ENCODE measurements around the gene SYT5. TPM values are rescaled to one million over a fixed set of nuclear protein-coding genes. Genes with fewer than 3 reads are reported as not detected.
A peak's percentile ranks its signal among the peaks of the same experiment; 100 is the strongest.

SYT5 gene
- polyA plus RNA-seq, 1 donor (not counting 4 experiments of a cell fraction or from before 2014, with no cell fraction given), result 0.33 TPM

DNA sequence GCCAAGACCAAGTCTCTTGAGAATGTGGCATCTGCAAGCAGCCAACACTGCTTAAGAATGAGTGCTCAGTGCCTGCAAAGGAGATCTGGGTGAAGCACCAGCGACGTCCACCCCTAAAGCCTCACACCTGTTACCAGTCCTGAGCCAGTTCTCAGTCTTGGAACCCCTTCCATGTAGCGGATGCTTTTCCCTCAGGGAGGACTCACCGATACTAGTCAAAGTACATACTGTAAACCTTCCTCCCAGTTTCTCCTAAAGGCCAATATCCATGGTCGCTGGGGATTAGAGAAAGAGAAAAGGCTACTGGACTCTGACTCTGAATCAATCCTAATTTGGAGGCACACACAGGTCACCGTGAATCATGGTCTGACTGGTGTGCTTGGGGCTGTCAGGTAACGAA, 33.5 kb upstream of the SYT5 start:
- no peak overlapping the region for H3K4me3 ChIP-seq (ENCODE audit: control insufficient read depth in 2 of 3, extremely low read depth in 1 of 3, insufficient read depth in 2 of 3, low read depth in 1 of 3, low read length in 3 of 3)
- TF ChIP-seq, protein P1, sequence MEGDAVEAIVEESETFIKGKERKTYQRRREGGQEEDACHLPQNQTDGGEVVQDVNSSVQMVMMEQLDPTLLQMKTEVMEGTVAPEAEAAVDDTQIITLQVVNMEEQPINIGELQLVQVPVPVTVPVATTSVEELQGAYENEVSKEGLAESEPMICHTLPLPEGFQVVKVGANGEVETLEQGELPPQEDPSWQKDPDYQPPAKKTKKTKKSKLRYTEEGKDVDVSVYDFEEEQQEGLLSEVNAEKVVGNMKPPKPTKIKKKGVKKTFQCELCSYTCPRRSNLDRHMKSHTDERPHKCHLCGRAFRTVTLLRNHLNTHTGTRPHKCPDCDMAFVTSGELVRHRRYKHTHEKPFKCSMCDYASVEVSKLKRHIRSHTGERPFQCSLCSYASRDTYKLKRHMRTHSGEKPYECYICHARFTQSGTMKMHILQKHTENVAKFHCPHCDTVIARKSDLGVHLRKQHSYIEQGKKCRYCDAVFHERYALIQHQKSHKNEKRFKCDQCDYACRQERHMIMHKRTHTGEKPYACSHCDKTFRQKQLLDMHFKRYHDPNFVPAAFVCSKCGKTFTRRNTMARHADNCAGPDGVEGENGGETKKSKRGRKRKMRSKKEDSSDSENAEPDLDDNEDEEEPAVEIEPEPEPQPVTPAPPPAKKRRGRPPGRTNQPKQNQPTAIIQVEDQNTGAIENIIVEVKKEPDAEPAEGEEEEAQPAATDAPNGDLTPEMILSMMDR (optimal IDR thresholded peaks at IDR 0.05 in 1 of 3, IDR thresholded peaks at IDR 0.05 in 1 of 3, conservative IDR thresholded peaks at IDR 0.05 in 1 of 3; ENCODE audit: extremely low read depth in 1 of 3, insufficient read depth in 2 of 3, low read length in 3 of 3), result no peak
- no peak for TF ChIP-seq EZH2 (IDR thresholded peaks at IDR 0.05; ENCODE audit: low read length)
- H3K27me3 ChIP-seq (ENCODE audit: control insufficient read depth, extremely low read depth, insufficient read depth, low read length), result no peaks in the 10 kb centered on the region
- FAIRE-seq (no peak), DNase-seq (ENCODE audit: low read depth, low spot score) (no peak)
- H3K4me2 ChIP-seq (ENCODE audit: control insufficient read depth, extremely low read depth, insufficient read depth, low read depth, low read length), result no peak overlapping the region
- no peaks in the 10 kb centered on the region for H3K36me3 ChIP-seq (ENCODE audit: control insufficient read depth in 2 of 2, extremely low read depth in 1 of 2, insufficient read depth in 2 of 2, low read length in 2 of 2)
- H4K20me1 ChIP-seq (ENCODE audit: control insufficient read depth, extremely low read depth, insufficient read depth, low read length), result peaks cover 3% of the 10 kb centered on the region
- peaks cover 22% of the 10 kb centered on the region for H3K4me1 ChIP-seq (ENCODE audit: control insufficient read depth, extremely low read depth, insufficient read depth, low read length)
- no peak overlapping the region for H3K27ac ChIP-seq (ENCODE audit: control insufficient read depth, insufficient read depth, low read length)
- H3K79me2 ChIP-seq (ENCODE audit: control insufficient read depth, insufficient read depth, low read length), result no peaks in the 10 kb centered on the region
- H3K9me1 ChIP-seq (ENCODE audit: control insufficient read depth, extremely low read depth, insufficient read depth, low read length), result peaks cover 7% of the 10 kb centered on the region
- no peak overlapping the region for H2AFZ ChIP-seq (ENCODE audit: control insufficient read depth, low read length)
- H3K9me3 ChIP-seq (ENCODE audit: control insufficient read depth, low read depth, low read length), result no peaks in the 10 kb centered on the region
- no peak overlapping the region for H3K9ac ChIP-seq (ENCODE audit: control insufficient read depth, extremely low read depth, insufficient read depth, low read length)
- dilution Hi-C loops (cut with MboI; ENCODE audit: extremely low pct_ligation_motif_present, low sequenced_read_pairs), result no loop called here

DNA sequence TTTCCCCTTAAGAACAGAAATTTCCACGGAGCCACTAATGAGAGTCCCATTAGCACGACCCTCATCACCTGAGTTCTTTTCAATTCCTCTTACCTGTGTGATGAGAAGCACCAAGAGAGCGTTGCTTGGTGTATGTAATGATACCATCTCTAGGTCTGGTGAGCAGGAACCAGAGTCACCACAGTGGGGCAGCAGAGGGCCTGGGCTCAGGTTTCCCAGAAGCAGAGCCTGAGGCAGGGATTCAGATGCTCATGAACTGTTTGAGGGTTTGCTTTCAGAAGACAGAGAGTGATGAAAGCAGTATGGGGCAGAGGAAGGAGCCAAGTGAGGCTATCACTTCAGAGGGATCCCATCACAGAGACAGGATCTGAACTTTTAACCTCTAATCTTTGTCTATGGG, 32.4 kb upstream of the SYT5 start:
- Histone ChIP-seq H3K9me1 (ENCODE audit: control insufficient read depth, extremely low read depth, insufficient read depth, low read length) (peaks cover 7% of the 10 kb centered on the region), H3K36me3 (ENCODE audit: control insufficient read depth in 2 of 2, extremely low read depth in 1 of 2, insufficient read depth in 2 of 2, low read length in 2 of 2) (no peaks in the 10 kb centered on the region), H3K9ac (ENCODE audit: control insufficient read depth, extremely low read depth, insufficient read depth, low read length) (no peak overlapping the region), H3K4me1 (ENCODE audit: control insufficient read depth, extremely low read depth, insufficient read depth, low read length) (peaks cover 22% of the 10 kb centered on the region), H3K4me3 (ENCODE audit: control insufficient read depth in 2 of 3, extremely low read depth in 1 of 3, insufficient read depth in 2 of 3, low read depth in 1 of 3, low read length in 3 of 3) (no peak overlapping the region), H2AFZ (ENCODE audit: control insufficient read depth, low read length) (no peak overlapping the region), H3K27ac (ENCODE audit: control insufficient read depth, insufficient read depth, low read length) (no peak overlapping the region), H3K9me3 (ENCODE audit: control insufficient read depth, low read depth, low read length) (no peaks in the 10 kb centered on the region), H3K4me2 (ENCODE audit: control insufficient read depth, extremely low read depth, insufficient read depth, low read depth, low read length) (no peak overlapping the region), H4K20me1 (ENCODE audit: control insufficient read depth, extremely low read depth, insufficient read depth, low read length) (peaks cover 3% of the 10 kb centered on the region), H3K79me2 (ENCODE audit: control insufficient read depth, insufficient read depth, low read length) (no peaks in the 10 kb centered on the region), H3K27me3 (ENCODE audit: control insufficient read depth, extremely low read depth, insufficient read depth, low read length) (no peaks in the 10 kb centered on the region)
- dilution Hi-C loops (cut with MboI; ENCODE audit: extremely low pct_ligation_motif_present, low sequenced_read_pairs), result no loop called here
- TF ChIP-seq EZH2 (IDR thresholded peaks at IDR 0.05; ENCODE audit: low read length), result no peak
- TF ChIP-seq, protein P1 (optimal IDR thresholded peaks at IDR 0.05 in 1 of 3, IDR thresholded peaks at IDR 0.05 in 1 of 3, conservative IDR thresholded peaks at IDR 0.05 in 1 of 3; ENCODE audit: extremely low read depth in 1 of 3, insufficient read depth in 2 of 3, low read length in 3 of 3), result peak; percentile 21 to 47 (median 38)
- no peak for DNase-seq (ENCODE audit: low read depth, low spot score)
- FAIRE-seq, result no peak

Measured in keratinocyte (primary cell).